ENCODE data around the gene NDUFAF4. TPM values are rescaled to one million over a fixed set of nuclear protein-coding genes. Genes with fewer than 3 reads are reported as not detected.
A peak's percentile ranks its signal among the peaks of the same experiment; 100 is the strongest.

NDUFAF4 gene
- total RNA-seq, 6 experiments from 2014 or later, result 30.2 to 41.5 (median 34.6) TPM

DNA sequence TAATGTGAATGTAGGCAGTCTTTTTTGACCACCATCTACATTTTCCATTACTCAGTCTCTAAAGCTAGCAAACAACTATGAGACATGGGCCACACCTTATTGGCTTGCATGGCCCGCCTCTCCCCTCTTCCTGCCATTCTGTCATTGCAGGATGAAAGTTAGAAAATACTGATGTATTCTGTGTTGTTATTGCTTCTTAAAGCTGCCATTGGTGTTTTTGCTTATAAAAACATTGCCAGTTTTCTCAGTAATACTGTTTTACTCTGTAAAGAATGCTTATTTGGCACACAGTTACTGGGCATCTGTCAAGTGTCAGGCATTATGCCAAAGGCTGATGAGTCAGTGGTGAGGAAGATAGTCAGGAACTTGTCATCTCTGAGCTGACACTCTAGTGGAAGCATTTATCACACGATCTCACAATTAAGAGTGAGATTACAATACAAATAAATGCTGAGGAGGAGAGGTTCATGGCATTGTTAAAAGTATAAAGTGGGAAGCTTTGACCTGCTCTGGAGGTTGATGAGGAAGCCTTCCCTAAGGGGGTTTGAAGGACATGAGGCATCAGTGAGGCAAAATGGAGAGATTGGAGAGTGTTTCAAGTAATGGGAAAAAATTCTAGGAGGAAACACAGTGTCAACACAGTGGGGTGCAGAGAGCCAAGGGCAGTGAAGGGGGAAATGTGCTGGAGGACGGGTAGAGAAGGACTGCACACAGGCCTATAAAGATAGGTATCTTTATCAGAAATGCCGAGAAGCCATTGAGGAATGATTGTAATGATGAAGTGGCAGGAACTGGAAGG is 41.5 kb upstream of the NDUFAF4 start:
- H3K4me1 Mint-ChIP-seq (ENCODE audit: low read depth), result peaks cover 24% of the 10 kb centered on the region
- no peaks in the 10 kb centered on the region for H3K36me3 Mint-ChIP-seq (ENCODE audit: low read depth)
- H3K27ac Mint-ChIP-seq, result 0 out of 2 replicates have a peak overlapping the region, but pooled peaks have one; percentile 6
- peak overlapping the region; percentile 18 for H3K4me3 Mint-ChIP-seq
- no peaks in the 10 kb centered on the region for H3K9me3 Mint-ChIP-seq
- peaks cover 15% of the 10 kb centered on the region for H3K27me3 Mint-ChIP-seq (ENCODE audit: insufficient read depth)
- DNase-seq, result peak; percentile 76
- no peak for TF ChIP-seq CTCF (IDR thresholded peaks at IDR 0.05)

DNA sequence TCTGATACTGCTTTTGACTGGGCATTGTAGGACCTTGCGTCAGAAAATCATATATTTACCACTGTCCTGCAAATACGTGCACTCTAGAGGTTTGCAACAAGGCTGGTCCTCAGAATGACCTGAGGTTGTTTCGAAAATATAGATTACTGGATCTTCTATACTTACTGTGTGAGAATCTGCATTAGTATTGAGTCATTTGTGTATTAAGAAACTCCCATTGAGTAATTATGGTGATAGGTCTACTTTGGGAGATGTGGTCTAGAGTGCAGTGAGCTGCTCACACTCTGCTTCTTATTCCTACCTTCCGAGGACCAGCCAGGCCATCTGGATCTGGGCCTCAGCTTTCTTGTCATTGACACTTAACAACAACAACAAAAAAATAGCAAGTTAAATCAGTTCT is 36.4 kb upstream of the NDUFAF4 start:
- no peak overlapping the region for H3K4me3 Mint-ChIP-seq
- DNase-seq, result no peak
- H3K9me3 Mint-ChIP-seq, result no peaks in the 10 kb centered on the region
- H3K4me1 Mint-ChIP-seq (ENCODE audit: low read depth), result peaks cover 8% of the 10 kb centered on the region
- no peak for TF ChIP-seq CTCF (IDR thresholded peaks at IDR 0.05)
- H3K36me3 Mint-ChIP-seq (ENCODE audit: low read depth), result no peaks in the 10 kb centered on the region
- no peak overlapping the region for H3K27ac Mint-ChIP-seq
- H3K27me3 Mint-ChIP-seq (ENCODE audit: insufficient read depth), result peaks cover 27% of the 10 kb centered on the region

GRCh38 chr6:96931198-96931597 is 33.5 kb upstream of the NDUFAF4 start:
- Mint-ChIP-seq H3K4me3 (no peak overlapping the region), H3K27me3 (ENCODE audit: insufficient read depth) (peaks cover 34% of the 10 kb centered on the region), H3K4me1 (ENCODE audit: low read depth) (no peaks in the 10 kb centered on the region), H3K9me3 (no peaks in the 10 kb centered on the region), H3K27ac (no peak overlapping the region), H3K36me3 (ENCODE audit: low read depth) (no peaks in the 10 kb centered on the region)
- TF ChIP-seq CTCF (IDR thresholded peaks at IDR 0.05), result no peak
- DNase-seq, result no peak

- H3K27ac Mint-ChIP-seq, result no peak overlapping the region
Measured at GRCh38 chr6:96929741-96930140, 32.0 kb upstream of the NDUFAF4 start.

GRCh38 chr6:96927660-96928059 is 30.0 kb upstream of the NDUFAF4 start:
- Mint-ChIP-seq H3K27ac (no peak overlapping the region), H3K36me3 (ENCODE audit: low read depth) (no peaks in the 10 kb centered on the region), H3K4me3 (no peak overlapping the region), H3K4me1 (ENCODE audit: low read depth) (no peaks in the 10 kb centered on the region), H3K9me3 (no peaks in the 10 kb centered on the region), H3K27me3 (ENCODE audit: insufficient read depth) (peaks cover 37% of the 10 kb centered on the region)
- TF ChIP-seq CTCF (IDR thresholded peaks at IDR 0.05), result no peak
- no peak for DNase-seq

More at GRCh38 chr6:96929741-96930140, 32.0 kb upstream of the NDUFAF4 start:
- H3K4me3 Mint-ChIP-seq, result no peak overlapping the region
- H3K4me1 Mint-ChIP-seq (ENCODE audit: low read depth), result no peaks in the 10 kb centered on the region
- H3K36me3 Mint-ChIP-seq (ENCODE audit: low read depth), result no peaks in the 10 kb centered on the region
- peaks cover 36% of the 10 kb centered on the region for H3K27me3 Mint-ChIP-seq (ENCODE audit: insufficient read depth)
- TF ChIP-seq CTCF (IDR thresholded peaks at IDR 0.05), result no peak
- no peaks in the 10 kb centered on the region for H3K9me3 Mint-ChIP-seq
- no peak for DNase-seq
